NOMO-1 treated with dmso at 0.1 percent for 144 hours (cell line): ENCODE results near the gene PEX5L.

ENCODE experiments used
- DNase-seq: peaks from one replicate; lab custom pipeline; 2025; ENCODE audit not compliant: unreplicated experiment; lab: John Stamatoyannopoulos, UW

Gene PEX5L

GRCh38 chr3:179902061-179902460, 134.7 kb downstream of the PEX5L start:
- DNase-seq: no peak

- no peak for DNase-seq
These were observed 138.7 kb downstream of the PEX5L start for GRCh38 chr3:179898024-179898423.

- DNase-seq: no peak
These were observed 139.5 kb downstream of the PEX5L start for GRCh38 chr3:179897231-179897630.

- DNase-seq: no peak
These were observed 140.2 kb downstream of the PEX5L start for GRCh38 chr3:179896507-179896906.

GRCh38 chr3:179895330-179895729, 141.4 kb downstream of the PEX5L start:
- DNase-seq: no peak

GRCh38 chr3:179887295-179887943, 149.3 kb downstream of the PEX5L start:
- no peak for DNase-seq

GRCh38 chr3:179885950-179886349, 150.8 kb downstream of the PEX5L start:
- DNase-seq: no peak

GRCh38 chr3:179884136-179884535, 152.6 kb downstream of the PEX5L start:
- no peak for DNase-seq

GRCh38 chr3:179882292-179882691, 154.4 kb downstream of the PEX5L start:
- DNase-seq: no peak

GRCh38 chr3:179881791-179882190, 154.9 kb downstream of the PEX5L start:
- DNase-seq: no peak

- no peak for DNase-seq
These were observed 155.9 kb downstream of the PEX5L start for GRCh38 chr3:179880868-179881267.

- DNase-seq: no peak
These were observed 160.3 kb downstream of the PEX5L start for GRCh38 chr3:179876440-179876839.

GRCh38 chr3:179872842-179873241, 163.9 kb downstream of the PEX5L start:
- DNase-seq: no peak

GRCh38 chr3:179871782-179872181, 165.0 kb downstream of the PEX5L start:
- no peak for DNase-seq

- no peak for DNase-seq
These were observed 168.0 kb downstream of the PEX5L start for GRCh38 chr3:179868715-179869114.

GRCh38 chr3:179867961-179868360, 168.8 kb downstream of the PEX5L start:
- no peak for DNase-seq

- DNase-seq: no peak
These were observed 170.8 kb downstream of the PEX5L start for GRCh38 chr3:179865861-179866505.

GRCh38 chr3:179861953-179862352, 174.8 kb downstream of the PEX5L start:
- no peak for DNase-seq

GRCh38 chr3:179861292-179861691, 175.4 kb downstream of the PEX5L start:
- DNase-seq: no peak

- no peak for DNase-seq
These were observed 176.2 kb downstream of the PEX5L start for GRCh38 chr3:179860275-179861107.

GRCh38 chr3:179853176-179853575, 183.6 kb downstream of the PEX5L start:
- peak; percentile 65 for DNase-seq
